ENCODE measurements around the gene SV2B.

Gene SV2B

DNA sequence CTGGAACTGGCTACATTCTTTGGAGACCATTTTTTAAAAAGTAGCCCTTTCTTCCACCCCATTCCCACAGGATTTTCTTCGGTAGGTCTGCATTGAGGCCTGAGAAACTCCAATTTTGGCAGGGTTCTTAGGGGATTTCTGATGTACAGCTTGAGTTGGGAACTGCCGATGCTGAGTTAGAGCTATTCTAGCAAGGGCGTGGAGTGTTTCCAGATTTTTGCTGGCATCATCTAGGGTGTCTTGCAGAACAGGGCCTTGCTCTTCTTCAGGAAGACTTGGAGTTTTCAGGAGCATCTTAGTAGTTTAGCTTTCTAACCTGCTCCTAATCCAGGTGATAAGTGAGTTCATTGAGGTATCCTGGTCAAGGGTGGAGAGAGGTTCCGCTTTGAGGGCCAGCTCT is 41.0 kb downstream of the SV2B start:
- DNase-seq (ENCODE audit: low read depth) = no peak

DNA sequence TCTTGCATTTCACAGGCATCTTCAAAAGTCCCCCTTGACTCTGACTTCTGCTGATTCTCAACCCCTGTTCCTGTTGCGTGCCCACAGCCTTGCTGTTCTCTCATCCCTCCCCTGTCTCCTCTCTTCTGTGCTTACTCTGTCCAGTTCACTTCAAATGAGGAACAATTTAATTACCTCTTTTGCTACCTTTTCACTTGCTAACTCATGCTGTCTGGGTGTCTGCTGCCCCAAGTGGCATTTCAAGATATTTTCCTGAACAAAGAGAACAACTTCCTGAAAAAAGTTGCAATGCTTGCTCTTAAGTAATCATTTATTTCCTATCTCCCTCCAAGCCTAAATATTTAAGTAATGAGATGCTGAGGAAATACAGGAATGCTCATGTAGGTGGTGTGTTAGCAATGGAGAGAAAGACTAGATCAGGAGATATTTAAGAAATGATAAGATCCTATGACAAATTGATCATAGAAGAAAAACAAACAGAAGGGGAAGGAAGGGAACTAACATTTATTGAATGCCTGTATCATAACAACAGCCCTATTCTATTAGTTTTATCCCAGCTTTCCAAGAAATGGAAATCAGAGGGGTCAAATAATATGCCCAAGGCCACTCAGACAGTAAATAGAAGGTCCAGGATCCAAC is 42.2 kb downstream of the SV2B start:
- DNase-seq (ENCODE audit: low read depth) = no peak

DNA sequence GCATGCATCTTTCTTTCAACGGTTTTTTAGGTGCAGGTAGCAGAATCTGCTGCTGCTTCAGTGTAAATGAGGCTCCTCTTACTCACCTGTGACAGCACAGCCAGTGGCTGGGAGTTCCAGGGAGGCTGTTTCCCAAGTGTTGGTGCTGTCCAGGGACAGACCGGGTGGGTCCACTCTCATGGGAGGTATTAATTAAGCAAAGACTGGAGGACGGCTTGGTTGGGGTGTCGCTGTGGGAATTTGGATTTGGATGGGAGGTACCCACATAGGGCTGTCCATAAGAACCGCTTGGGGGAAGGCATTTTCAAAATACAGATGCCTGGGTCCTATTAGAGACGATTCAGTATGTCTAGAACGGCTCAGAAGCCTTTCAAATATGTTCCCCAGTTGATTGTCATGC is 42.9 kb downstream of the SV2B start:
- DNase-seq (ENCODE audit: low read depth) = no peak

DNA sequence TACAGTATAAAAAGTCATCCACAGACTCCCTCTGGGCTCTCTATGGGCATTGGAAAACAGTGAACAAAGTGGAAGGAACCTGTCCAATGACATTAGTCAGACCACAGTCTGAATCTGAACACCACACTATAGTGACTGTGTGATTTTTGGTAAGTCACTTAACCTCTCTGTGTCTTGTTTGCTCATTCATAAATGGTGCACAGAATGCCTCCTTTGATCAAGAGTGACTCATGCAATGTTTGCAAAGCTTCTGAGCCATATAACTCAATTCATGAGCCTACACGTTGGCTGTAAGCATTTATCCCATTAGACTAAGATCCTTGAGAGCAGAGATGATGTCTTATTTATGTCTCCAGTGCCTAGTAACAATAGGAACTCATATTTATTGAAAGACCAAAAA is 46.7 kb downstream of the SV2B start:
- no peak for DNase-seq (ENCODE audit: low read depth)

DNA sequence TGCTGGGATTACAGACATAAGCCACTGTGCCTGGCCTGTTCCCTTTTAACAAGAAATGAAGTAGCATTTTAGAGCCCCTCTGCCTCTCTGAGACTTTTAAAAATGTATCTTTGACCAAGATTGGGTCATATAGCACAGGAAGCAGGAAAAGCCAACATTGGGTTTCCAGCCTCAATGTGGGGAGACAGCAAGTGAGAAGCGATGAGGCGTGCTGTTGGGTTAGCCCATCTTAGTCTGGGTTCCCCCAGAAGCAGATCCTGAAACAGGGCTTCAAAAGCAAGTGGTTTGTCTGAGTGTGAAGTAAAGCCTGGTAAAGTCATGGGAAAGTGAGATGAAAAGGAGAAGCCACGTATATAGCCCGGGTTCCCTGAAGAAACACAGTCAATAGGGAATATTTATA is 48.2 kb downstream of the SV2B start:
- no peak for DNase-seq (ENCODE audit: low read depth)

DNA sequence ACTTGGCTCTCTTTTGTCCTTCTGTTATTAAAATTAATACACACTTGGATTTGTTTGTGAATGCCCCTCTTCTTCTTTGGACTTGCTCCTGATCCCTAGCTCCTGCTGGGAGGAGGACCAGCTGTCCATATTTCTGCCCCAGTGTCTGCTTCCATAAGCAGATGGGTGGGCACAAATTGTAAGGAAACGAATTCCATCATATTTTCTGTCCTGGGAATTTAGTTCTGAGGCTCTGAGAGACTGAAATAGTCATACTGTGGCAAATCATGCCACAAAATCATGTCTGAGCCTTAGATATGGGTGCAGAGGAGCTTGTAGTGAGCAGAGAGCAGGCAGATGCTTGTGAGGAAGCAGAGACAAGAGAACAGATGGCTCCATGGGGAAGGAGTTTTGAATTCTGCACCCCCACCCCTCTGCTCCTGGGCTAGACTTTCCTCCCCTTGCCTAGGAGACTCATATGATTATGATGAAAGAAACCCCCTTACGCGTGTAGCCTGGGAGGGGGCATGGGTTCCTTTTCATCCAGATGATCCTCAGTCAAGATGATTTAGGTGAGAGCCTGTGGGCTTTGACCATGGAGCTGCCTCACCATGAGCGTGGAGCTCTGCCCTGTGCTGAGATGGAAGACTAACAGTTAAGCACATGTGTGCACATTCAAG is 50.6 kb downstream of the SV2B start:
- no peak for DNase-seq (ENCODE audit: low read depth)

DNA sequence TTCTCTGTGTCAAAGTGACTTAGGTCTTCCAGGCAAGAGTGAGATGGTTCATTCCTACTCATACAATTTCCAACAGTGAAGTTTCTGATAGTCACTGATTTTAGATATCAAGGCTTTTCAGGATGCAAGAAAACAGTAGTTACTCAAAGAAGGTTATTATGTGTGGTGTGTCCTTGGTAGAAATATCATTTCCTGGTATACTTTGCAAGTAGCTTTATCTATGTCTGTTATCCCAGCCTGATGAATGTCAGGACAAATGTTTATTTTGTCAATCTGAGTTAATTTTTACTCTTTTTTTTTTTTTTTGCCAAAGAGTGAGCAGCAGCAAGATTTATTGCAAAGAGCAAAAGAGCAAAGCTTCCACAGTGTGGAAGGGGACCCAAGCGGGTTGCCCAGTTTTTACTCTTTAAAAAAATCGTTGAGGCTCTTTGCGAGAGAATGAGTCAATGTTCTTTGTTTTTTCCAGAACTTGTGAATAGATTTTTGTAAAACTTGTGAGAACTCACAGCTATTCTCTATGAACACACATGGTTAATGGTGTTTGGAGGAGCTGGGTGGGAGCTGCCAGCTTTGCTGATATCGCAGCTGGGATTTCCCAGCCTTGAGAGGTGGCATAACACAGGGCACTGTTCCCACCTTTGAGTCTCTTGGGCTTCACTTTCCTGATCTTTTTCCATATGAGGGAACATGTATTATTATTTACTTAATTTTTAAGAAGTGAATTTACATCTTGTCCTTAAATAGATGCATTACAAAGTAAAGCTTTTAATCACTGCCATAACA is 51.9 kb downstream of the SV2B start:
- no peak for DNase-seq (ENCODE audit: low read depth)

DNA sequence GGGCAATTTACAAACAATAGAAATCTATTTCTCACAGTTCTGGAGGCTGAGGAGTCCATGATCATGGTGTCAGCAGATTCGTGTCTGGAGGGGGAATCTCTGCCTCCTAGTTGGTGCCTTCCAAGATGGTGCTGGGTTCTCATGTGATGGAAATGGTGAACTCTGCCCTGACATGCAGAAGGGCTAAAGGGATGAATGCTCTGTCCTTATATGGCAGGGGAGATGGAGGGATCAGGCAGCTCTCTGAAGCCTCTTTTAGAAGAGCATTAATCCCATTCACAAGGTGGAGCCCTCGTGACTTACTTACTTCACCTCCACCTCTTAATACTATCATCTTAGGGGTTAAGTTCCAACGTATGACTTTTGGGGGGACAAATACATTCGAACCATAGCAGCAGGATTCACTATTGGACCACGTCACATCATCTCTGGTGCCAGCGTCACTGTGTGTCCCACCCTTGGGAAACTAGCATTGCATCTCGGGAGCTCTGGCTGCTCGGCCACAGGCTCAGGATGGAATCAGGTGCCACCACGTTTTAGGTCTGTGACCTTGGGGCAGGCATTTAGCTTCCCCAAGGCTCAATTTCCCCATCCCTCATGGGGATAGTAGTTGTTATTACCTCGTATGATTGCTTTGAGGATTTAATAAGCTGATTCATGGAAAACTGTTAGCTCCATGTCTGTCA is 53.0 kb downstream of the SV2B start:
- DNase-seq (ENCODE audit: low read depth) = no peak

DNA sequence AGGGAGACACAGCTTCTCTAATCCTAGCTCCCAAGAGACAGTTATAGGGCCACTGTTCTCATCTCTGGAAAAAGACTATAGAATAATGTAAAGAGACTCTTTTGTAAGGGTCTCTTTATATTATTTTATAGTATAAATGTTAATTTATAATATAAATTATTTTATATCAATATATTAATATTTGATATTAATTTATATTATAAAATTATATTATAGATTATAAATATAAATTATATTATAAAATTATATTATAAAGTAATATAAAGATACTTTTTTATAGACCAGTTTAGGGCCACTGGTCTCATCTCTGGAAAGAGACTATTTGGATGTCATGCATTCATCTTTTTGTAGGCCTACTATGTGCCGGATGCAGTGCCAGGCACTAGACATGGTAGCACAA is 53.9 kb downstream of the SV2B start:
- no peak for DNase-seq (ENCODE audit: low read depth)

DNA sequence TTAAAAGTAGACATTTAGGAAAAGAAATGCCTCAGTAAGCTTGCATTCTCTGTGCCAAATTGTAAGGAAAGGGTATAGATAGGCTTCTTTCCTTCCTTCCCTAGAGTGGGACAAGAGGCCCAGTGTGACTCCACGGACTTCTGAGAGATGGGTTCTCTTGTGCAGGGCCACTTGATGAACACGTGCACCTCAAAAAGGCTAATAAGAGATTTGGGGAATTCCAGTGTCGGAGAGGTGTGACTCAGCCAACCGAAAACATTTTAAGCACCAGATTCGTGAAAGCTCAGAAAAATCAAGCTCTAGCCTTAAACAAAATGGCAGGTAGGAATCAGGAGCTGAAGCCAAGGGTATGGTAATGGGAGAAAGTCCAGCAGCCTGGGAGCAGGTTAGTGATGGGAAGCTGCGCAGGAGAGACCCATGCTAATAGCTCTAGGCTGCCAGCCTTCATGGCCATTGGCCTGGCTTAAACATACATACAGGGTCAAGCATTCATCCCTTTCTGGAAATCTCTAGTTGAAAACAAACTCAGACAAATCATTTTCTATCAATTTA is 56.2 kb downstream of the SV2B start:
- no peak for DNase-seq (ENCODE audit: low read depth)

DNA sequence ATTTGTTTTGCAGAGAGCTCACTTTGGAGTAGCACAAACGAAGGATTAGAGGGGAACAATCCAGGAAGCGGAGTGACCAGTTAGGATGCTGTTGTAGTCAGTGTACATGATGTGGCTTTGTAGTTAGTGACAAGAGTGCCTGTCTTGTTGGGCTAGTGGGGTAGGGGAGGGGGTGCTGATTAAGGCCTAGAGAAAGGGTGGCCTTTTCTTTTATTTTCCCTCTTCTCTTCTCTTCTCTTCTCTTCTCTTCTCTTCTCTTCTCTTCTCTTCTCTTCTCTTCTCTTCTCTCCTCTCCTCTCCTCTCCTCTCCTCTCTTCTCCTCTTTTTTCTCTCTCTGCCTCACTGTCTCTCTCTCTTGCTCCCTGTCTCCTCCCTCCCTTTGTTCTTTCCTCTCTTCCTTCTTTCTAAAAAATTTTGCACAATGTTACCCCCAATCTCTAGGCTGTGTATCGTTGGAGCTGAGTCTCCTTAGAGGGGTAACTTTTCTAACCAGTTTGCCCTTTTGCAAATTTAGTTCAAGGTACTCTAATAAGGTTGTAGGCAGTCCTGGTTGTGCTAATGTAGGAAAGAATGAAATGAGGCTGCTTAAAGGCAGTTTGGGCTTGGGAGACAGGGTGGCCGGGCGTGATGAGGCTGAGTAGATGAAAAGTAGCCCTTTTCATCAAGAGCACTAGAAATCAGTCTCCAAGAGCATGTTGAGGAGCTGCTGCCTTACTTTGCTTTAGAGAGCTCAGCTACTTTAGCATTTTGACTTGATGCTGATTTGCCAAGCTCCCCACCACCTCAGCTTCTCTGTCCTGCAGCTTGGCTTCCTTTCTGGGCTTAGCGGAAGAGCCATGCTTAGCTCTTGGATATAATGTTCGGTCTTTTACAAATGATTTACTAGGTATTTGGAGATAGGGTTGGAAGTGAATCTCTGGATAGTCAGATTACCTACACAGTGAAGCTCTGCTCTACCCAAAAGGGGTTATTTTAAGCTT is 58.6 kb downstream of the SV2B start:
- DNase-seq (ENCODE audit: low read depth) = no peak

DNA sequence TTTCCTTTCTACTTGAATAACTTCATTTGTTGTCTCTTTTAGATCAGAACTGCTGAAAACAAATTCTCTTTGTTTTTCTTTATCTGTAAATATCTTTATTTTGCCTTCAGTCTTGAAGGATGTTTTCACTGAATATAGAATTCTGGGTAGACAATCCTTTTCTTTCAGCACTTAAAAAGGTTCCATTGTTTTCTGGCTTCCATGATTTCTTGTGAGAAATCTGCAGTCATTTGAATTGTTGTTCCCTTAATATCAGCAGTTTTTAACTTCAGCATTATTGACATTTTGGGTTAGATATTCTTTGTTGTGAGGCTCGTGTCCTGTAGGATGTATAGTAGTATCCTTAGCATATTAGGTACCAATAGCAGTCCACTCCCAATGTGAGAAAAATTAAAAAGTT is 65.8 kb downstream of the SV2B start:
- DNase-seq (ENCODE audit: low read depth) = no peak

DNA sequence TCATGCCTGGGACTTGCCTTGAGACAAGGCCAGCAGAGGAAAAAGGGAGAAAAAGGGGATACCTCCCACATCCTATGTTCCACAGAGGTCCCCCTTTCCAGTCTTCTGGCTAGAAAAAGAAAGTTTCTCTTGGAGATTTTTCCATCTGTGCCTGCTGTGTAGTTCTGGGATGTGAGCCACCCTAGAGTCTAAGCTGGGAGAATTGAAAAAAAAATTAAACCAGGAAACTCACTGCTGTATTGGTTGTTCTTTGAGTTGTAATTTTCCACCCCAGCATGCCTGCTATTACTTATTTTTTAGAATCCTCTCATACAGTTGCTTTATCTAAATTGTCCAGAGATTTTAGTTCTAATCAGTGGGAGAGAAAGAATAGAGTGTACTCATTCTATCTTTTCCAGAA is 68.4 kb downstream of the SV2B start:
- no peak for DNase-seq (ENCODE audit: low read depth)

DNA sequence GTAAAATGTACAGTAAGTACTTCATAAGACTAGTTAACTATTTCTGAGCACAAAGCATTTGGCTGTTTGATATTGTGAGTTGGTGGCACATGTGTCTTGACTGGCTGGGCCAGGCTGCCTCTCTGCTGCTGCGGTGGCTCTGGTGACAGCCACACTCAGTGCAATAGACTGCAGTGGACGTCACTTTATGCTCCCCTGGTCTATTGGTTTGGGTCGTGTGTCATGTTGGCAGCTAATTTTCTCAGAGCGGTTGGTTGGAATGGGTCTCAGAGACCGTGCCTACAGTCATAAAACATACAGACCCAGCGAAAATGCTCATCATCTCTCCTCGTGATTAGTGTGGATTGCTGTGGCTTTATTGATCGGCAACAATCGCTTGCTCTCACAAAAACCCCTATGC is 71.3 kb downstream of the SV2B start:
- DNase-seq (ENCODE audit: low read depth) = no peak

DNA sequence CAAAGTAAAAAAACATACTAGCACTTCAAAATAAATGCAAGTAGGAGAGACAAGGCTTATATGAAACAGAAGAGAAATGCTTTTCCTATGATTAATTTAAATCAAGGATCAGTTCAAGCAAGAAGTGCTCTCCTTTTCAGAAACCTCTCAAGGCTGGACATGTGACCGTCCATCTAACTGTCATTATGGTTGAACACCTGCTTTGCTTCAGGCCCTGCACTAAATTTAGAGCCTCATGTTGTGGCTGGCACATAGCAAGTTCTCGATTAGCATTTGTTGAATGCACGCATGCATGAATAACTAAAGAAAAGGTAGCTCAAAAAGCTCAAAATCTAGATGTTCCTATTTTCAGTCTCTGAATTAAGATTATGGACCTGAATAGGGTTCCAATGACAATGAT is 82.0 kb downstream of the SV2B start:
- DNase-seq (ENCODE audit: low read depth) = no peak

DNA sequence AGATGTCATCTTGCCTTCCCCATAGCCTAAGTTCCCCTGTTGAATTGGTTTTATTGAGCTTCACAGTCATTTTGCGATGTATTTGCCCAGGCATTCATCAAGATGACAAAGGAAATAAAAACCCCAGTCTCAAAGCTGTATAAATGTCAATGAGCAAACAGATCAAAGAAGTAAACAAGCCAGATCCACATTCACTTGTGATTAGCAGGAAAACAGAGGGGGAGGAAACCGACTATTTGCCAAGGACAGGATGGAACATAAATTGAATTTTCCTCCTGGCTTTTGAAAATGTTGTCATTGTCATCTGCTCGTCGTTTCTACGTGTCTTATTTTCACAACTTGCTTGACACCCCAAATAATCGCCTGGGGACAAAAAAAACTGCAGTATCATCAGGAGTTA is 83.5 kb downstream of the SV2B start:
- no peak for DNase-seq (ENCODE audit: low read depth)

DNA sequence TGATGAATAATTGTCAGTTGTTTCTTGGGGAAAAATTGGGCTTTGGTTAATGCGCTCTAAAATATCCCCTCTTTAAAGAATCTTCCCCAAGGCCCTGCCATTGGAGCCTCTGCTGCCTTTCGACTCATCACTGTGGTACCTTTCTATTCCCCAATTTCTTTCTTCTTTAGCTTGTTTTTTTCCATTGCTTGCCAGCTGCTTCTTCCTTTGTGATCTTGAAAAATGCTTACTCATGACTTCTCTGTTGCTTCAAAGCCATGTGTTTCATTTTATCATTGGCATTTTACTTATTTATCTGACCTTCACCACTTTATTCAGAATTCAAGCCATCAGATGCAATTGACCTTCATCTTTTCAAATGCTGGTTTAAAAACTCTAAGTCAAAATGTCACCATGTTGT is 84.4 kb downstream of the SV2B start:
- DNase-seq (ENCODE audit: low read depth) = no peak

DNA sequence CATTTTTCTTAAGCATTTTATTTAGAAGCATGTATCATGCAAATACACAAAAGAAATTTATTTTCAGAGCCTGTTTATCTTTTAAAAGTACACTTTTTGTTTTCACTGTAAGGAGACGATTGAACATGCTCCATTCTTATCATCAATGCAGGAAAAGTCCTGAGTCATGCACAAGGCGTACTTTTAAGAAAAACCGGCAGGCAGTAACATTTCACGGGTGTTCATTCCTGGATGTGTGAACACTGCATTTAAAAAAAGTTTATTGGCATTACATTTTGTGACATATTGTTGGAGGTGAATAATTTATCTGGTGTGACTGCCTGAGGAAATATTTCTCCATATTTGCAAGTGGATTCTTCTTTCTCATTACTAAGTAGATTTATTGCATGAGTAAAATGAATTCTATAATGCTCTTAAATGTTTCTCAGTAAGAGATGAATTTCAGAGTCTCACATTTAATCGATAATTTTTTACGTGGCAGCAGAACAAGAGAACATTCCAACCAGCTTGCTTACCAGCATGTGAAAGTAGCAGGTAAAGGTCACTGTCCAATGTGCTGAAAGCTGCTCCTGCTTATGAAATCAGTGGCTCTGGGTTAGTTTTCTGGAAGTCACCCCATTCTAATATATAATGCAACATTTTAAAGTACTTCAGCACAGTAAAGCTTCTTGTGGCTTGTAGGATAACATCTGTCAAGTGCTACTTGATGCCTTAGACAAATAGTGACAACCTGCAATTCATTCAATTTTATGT is 87.0 kb downstream of the SV2B start:
- no peak for DNase-seq (ENCODE audit: low read depth)

DNA sequence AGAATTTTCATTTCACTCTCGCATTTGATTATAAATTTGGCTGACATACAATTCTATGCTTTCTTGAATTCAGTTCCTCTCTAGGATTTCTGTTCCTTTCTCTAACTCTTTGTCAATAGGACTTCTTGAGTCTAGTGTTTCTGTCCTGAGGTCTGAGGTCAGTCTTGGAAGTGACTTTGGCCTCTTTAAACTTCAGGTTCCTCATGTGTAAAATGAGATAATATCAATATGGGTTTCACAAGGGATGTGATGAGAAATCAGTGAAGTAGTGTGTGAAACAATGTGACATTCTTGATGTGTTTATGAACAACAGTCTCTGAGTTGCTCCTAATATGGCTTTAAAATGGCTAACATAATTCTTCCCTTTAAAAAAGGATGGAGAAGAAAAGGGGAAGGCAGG is 92.2 kb downstream of the SV2B start:
- DNase-seq (ENCODE audit: low read depth) = no peak

DNA sequence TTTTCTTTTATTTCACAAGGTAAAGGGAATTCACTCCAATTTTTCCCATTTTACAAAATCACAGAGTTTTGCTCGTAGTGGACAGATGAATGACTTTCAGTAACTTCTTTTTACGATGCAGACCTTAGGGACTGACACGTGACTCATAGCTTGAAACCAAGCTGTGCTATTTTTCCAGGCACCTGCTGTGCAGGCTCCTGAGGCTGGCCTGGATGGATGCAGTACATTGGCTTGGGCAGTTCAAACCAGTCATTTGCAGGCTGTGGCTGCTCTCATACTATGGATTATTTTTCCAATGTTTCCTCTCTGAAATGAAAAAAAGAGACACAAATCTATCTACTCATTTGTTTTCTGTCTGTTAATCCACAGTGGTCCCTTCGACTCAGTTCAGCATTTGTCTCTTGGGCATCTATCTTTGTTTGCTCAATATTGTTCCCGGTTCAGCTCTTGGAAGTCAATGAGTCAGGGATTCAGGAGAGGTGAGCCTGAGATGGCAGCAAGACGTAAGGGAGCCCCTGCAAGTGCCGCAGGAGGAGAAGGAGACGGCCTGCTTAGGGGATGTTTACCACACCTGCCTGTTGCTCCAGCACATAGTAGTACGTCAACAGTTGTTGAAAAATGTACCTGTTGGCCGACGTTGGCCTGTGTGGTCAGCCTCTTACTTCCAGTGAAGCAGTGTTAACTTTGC is 92.8 kb downstream of the SV2B start:
- DNase-seq (ENCODE audit: low read depth) = no peak
